HepG2 (cell line): ENCODE data around the gene ZNF556. TPM values are rescaled to one million over a fixed set of nuclear protein-coding genes. Genes with fewer than 3 reads are reported as not detected.

Experiments
- ATAC-seq: fragments of 200-7000 bp; cut with Tn5 transposase; 3 replicates; pipeline ENCODE4 v1.9.1; 2020; ENCODE audit warnings: mild to moderate bottlenecking, moderate library complexity
- BruUV-seq: library from RNA; stranded (reverse); fragments of 400-500 nt; replicated peaks from 2 replicates; lab custom pipeline; 2021; lab: Mats Ljungman, UMichigan
- CTCF ChIA-PET: fragments of 300-600 bp; formaldehyde crosslinking; extraction: SDS; loops from one replicate; lab custom pipeline; 2021; ENCODE audit warnings: low total read pairs, inconsistent platforms, low intra/inter-chr PET ratio; lab: Yijun Ruan, JAX
- POLR2A ChIA-PET: fragments of 350-600 bp; sonication (Branson Sonifier 250); formaldehyde crosslinking; loops from one replicate; lab custom pipeline; 2020; ENCODE audit warnings: antibody characterized with exemption, inconsistent platforms; lab: Yijun Ruan, JAX
- DNase-seq: peaks from one replicate; pipeline ENCODE4 v3.0.0-alpha.2; 2015; ENCODE audit warnings: low spot score
- FAIRE-seq: peaks from 3 replicates; lab custom pipeline; 2011; peaks lifted over from hg19 to GRCh38; lab: Jason Lieb, UNC
- H2AFZ ChIP-seq: one replicate; pipeline ENCODE4 v1.6.1; 2011; ENCODE audit warnings: low read length, inconsistent platforms
- H3K27ac ChIP-seq: fragments of 300-600 bp; 3 replicates; pipeline ENCODE4 v1.8.0; 2011; ENCODE audit warnings: mixed run types, mild to moderate bottlenecking, mixed read lengths, low read length, inconsistent platforms; ENCODE audit not compliant: insufficient read depth; ENCODE audit errors: extremely low read length
- H3K27me3 ChIP-seq, 2 experiments: fragments of 200-600 bp in 1 of 2; 2 replicates in 1 of 2; 3 replicates in 1 of 2; pipeline versions ENCODE4 v1.6.0 to v1.8.0; 2011; ENCODE audit warnings: low read length in 2 of 2, mild to moderate bottlenecking in 2 of 2, moderate library complexity in 2 of 2, inconsistent platforms in 1 of 2; ENCODE audit not compliant: insufficient read depth in 2 of 2, control insufficient read depth in 1 of 2
- H3K36me3 ChIP-seq, 2 experiments: fragments of 200-600 bp in 1 of 2; replicated peaks in 1 of 2; 2 replicates in 1 of 2; 3 replicates in 1 of 2; pipeline versions ENCODE4 v1.5.1 to v1.8.0; 2011; ENCODE audit warnings: low read length in 2 of 2, inconsistent platforms in 1 of 2; ENCODE audit not compliant: insufficient read depth in 2 of 2, control insufficient read depth in 1 of 2
- H3K4me1 ChIP-seq: 2 replicates; pipeline ENCODE4 v1.5.1; 2012; ENCODE audit warnings: low read length, inconsistent platforms; ENCODE audit not compliant: insufficient read depth
- H3K4me2 ChIP-seq: 2 replicates; pipeline ENCODE4 v1.6.0; 2011; ENCODE audit warnings: low read depth, low read length, inconsistent platforms
- H3K4me3 ChIP-seq, 3 experiments: fragments of 200-600 bp in 1 of 3; sonication (generic), shearing (Covaris generic) in 1 of 3; replicated peaks in 1 of 3; 2 replicates each; pipeline ENCODE4 v1.5.1; 2011 to 2016; ENCODE audit warnings: low read length in 3 of 3, inconsistent platforms in 2 of 3, low read depth in 2 of 3, mild to moderate bottlenecking in 2 of 3, control low read depth in 1 of 3, mixed read lengths in 1 of 3; ENCODE audit not compliant: insufficient read depth in 1 of 3
- H3K79me2 ChIP-seq: one replicate; pipeline ENCODE4 v1.6.1; 2011; ENCODE audit warnings: low read length, inconsistent platforms; ENCODE audit not compliant: insufficient read depth
- H3K9ac ChIP-seq: 2 replicates; pipeline ENCODE4 v1.6.0; 2011; ENCODE audit warnings: mild to moderate bottlenecking, low read depth, low read length, inconsistent platforms; ENCODE audit not compliant: insufficient read depth
- H3K9me3 ChIP-seq: 2 replicates; pipeline ENCODE4 v1.5.1; 2012; ENCODE audit warnings: mild to moderate bottlenecking, low read length
- H4K20me1 ChIP-seq: 2 replicates; pipeline ENCODE4 v1.6.0; 2011; ENCODE audit warnings: inconsistent platforms, mild to moderate bottlenecking, low read length, moderate library complexity; ENCODE audit not compliant: insufficient read depth
- ARID3A ChIP-seq: IDR thresholded peaks from 2 replicates; pipeline ENCODE4 v1.6.1; 2012; ENCODE audit warnings: low read depth, low read length, improper control_type of control experiment
- ATF7 ChIP-seq, 2 experiments: fragments of 450-650 bp in 1 of 2; sonication (generic) in 1 of 2; formaldehyde crosslinking in 1 of 2; IDR thresholded peaks; 2 replicates each; pipeline versions ENCODE4 v1.4.0 to v1.6.1; 2016 to 2020; ENCODE audit warnings: antibody characterized with exemption in 1 of 2, mild to moderate bottlenecking in 1 of 2, missing genetic modification reagents in 1 of 2
- IRF9 ChIP-seq: sonication (generic); formaldehyde crosslinking; IDR thresholded peaks from 2 replicates; pipeline ENCODE4 v1.8.0; 2022; ENCODE audit warnings: missing genetic modification reagents, mild to moderate bottlenecking, borderline replicate concordance
- KAT8 ChIP-seq: IDR thresholded peaks from 2 replicates; pipeline ENCODE4 v1.6.1; 2016; ENCODE audit warnings: missing genetic modification reagents, missing compliant biosample characterization
- KLF13 ChIP-seq: sonication (generic); formaldehyde crosslinking; IDR thresholded peaks from 2 replicates; pipeline ENCODE4 v1.4.0; 2020; ENCODE audit warnings: mild to moderate bottlenecking, missing genetic modification reagents
- SATB2 ChIP-seq: sonication (generic); formaldehyde crosslinking; IDR thresholded peaks from 2 replicates; pipeline ENCODE4 v1.5.0; 2020; ENCODE audit warnings: missing genetic modification reagents
- SIN3A ChIP-seq: IDR thresholded peaks from 2 replicates; pipeline ENCODE4 v1.6.1; 2011; ENCODE audit warnings: low read depth, mild to moderate bottlenecking, control low read depth, low read length, borderline replicate concordance
- SNRNP70 ChIP-seq: fragments of 200-400 bp; formaldehyde crosslinking; IDR thresholded peaks from 2 replicates; pipeline ENCODE4 v1.6.1; 2017; ENCODE audit warnings: mild to moderate bottlenecking, low read depth, low read length, moderate library complexity
- TOPORS ChIP-seq: sonication (generic); formaldehyde crosslinking; IDR thresholded peaks from 2 replicates; pipeline ENCODE4 v1.8.0; 2023; ENCODE audit warnings: mild to moderate bottlenecking, missing genetic modification reagents
- ZMYM2 ChIP-seq: sonication (generic); formaldehyde crosslinking; IDR thresholded peaks from 2 replicates; pipeline ENCODE4 v1.8.0; 2022; ENCODE audit warnings: mild to moderate bottlenecking, missing genetic modification reagents
- ZNF660 ChIP-seq: sonication (generic); formaldehyde crosslinking; IDR thresholded peaks from 2 replicates; pipeline ENCODE4 v1.5.1; 2020; ENCODE audit warnings: mild to moderate bottlenecking, low read depth, missing genetic modification reagents, borderline replicate concordance
- WGBS: methylation state at CpG from one replicate; pipeline ENCODE4 v1.1.6; 2017; ENCODE audit warnings: low lambda C conversion rate; 5-methylcytosine and 5-hydroxymethylcytosine counted together
- in situ Hi-C: cut with HindIII; loops from 2 replicates; pipeline ENCODE4 v1.10.0; 2017; ENCODE audit warnings: low pct_unique_long_range_greater_than_20kb; ENCODE audit not compliant: extremely low pct_ligation_motif_present
- intact Hi-C: fragments of 100-400 bp; cut with micrococcal nuclease; formaldehyde crosslinking; loops from one replicate; pipeline ENCODE4 v1.10.0; 2022; ENCODE audit not compliant: unreplicated experiment
- polyA plus RNA-seq, 8 experiments: library from polyadenylated mRNA; depleted of rRNA in 3 of 8; stranded (reverse) in 7 of 8; unstranded in 1 of 8; fragments of >200 nt; fragmentation: Illumina TruSeq in 4 of 8; extraction: Trizol in 4 of 8; gene quantifications; 2 replicates each; pipeline versions ENCODE4 v1.2.1 to v1.2.3, GENCODE V29; 2011 to 2016; ENCODE audit warnings: low read depth in 4 of 8, missing spikeins in 1 of 8, mixed read lengths in 1 of 8; ENCODE audit not compliant: insufficient read depth in 1 of 8
- total RNA-seq, 5 experiments: library from RNA; depleted of rRNA; stranded (reverse); fragments of >200 nt; fragmentation: Illumina TruSeq; extraction: Trizol; gene quantifications; 2 replicates each; pipeline ENCODE4 v1.2.3, GENCODE V29; 2016; ENCODE audit warnings: low read depth in 1 of 5
- TF ChIP-seq, protein P1 (sequence below): sonication (generic); formaldehyde crosslinking; IDR thresholded peaks from 2 replicates; pipeline ENCODE4 v1.9.0; 2021; ENCODE audit warnings: missing genetic modification reagents, mild to moderate bottlenecking, borderline replicate concordance
- TF ChIP-seq, protein P2 (sequence below): sonication (generic); formaldehyde crosslinking; IDR thresholded peaks from 2 replicates; pipeline ENCODE4 v1.5.0; 2020; ENCODE audit warnings: missing genetic modification reagents

The ZNF556 gene
- total and polyA plus RNA-seq, 2 of the 13 experiments (the other 11 are each of a cell fraction or from before 2014, with no cell fraction given): 4.2 to 28.6 TPM

DNA sequence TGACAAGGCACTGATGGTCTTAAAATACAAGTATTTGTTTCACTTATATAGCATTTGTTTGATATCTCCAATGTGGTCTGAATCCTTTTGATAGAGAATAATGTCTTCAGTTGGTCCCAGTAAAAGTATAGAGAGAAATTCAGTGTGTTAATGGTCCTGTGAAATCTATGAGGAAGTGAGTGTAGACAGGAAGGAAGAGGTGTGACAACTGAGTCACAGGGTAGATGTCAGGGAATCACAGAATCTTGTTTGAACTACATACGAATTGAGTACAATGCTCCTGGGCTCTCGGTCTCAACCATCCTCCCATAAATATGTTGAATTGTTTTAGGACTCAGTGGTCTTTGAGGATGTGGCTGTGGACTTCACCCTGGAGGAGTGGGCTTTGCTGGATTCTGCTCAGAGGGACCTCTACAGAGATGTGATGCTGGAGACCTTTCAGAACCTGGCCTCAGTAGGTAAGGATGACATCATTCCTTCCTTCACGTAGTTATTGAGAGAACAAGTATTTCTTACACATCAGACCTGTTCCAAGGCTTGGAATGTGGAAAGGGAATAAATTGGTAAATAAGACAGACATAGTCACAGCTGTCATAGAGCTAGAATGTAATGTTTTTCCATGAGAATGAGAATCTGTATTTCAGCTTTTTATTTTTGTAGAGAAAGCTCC, 16.7 kb upstream of the ZNF556 start:
- Histone ChIP-seq H3K36me3 (peaks cover 11 to 36% of the 10 kb centered on the region in 2 experiments; a peak in 4 of 5 replicates), H3K4me3 (no peak overlapping the region), H3K4me1 (peaks cover 32% of the 10 kb centered on the region), H3K9me3 (no peaks in the 10 kb centered on the region), H3K27ac (no peak overlapping the region), H3K79me2 (peaks cover 24% of the 10 kb centered on the region), H2AFZ (no peak overlapping the region), H3K27me3 (no peaks in the 10 kb centered on the region)
- no peak for ATAC-seq
- in situ Hi-C loops (no loop called here), intact Hi-C loops (no loop called here)
- ChIA-PET CTCF (no interaction called here), POLR2A (no interaction called here)
- no peak for FAIRE-seq
- peak; percentile 90 for TF ChIP-seq ATF7 (IDR thresholded peaks at IDR 0.05)
- TF ChIP-seq ATF7 (CRISPR knock-in tag; IDR thresholded peaks at IDR 0.05): no peak
- TF ChIP-seq SATB2: no peak
- TF ChIP-seq, all 625 proteins: peak for 1
- DNase-seq: no peak
- 96% methylated on average over 3 of the region's 3 CpGs for WGBS
- no TSS peak for BruUV-seq
- no peak overlapping the region for H3K4me2 ChIP-seq
- peaks cover 2% of the 10 kb centered on the region; the same call in 1 of the 2 replicates for H4K20me1 ChIP-seq
- no peak overlapping the region for H3K9ac ChIP-seq

DNA sequence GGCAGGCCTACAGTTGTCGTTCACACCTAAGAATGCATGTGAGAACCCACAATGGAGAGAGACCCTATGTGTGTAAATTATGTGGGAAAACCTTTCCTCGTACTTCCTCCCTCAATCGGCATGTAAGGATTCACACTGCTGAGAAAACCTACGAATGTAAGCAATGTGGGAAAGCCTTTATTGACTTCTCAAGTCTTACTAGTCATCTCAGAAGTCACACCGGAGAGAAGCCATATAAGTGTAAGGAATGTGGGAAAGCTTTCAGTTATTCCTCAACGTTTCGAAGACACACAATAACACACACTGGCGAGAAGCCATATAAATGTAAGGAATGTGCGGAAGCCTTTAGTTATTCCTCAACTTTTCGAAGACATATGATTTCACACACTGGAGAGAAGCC, 14.5 kb upstream of the ZNF556 start:
- H3K79me2 ChIP-seq: peaks cover 10% of the 10 kb centered on the region
- no peak overlapping the region for H2AFZ ChIP-seq
- no peak for FAIRE-seq
- no peaks in the 10 kb centered on the region for H3K27me3 ChIP-seq
- intact Hi-C loops (no loop called here), in situ Hi-C loops (no loop called here)
- H3K36me3 ChIP-seq: peaks cover 9 to 36% of the 10 kb centered on the region in 2 experiments; a peak in 4 of 5 replicates
- ChIA-PET POLR2A (no interaction called here), CTCF (no interaction called here)
- no TSS peak for BruUV-seq
- peaks cover 2% of the 10 kb centered on the region; the same call in 1 of the 2 replicates for H4K20me1 ChIP-seq
- no peaks in the 10 kb centered on the region for H3K9me3 ChIP-seq
- 98% methylated on average over 10 of the region's 10 CpGs for WGBS
- H3K4me2 ChIP-seq: no peak overlapping the region
- H3K4me1 ChIP-seq: peaks cover 18% of the 10 kb centered on the region
- H3K4me3 ChIP-seq: no peak overlapping the region
- no peak for ATAC-seq
- DNase-seq: no peak
- H3K9ac ChIP-seq: no peak overlapping the region
- no peak overlapping the region for H3K27ac ChIP-seq
- TF ChIP-seq IRF9 (CRISPR knock-in tag) (no peak), ARID3A (no peak), ZMYM2 (CRISPR knock-in tag) (no peak), SIN3A (no peak), KLF13 (CRISPR knock-in tag) (no peak), KAT8 (CRISPR knock-in tag) (no peak), TOPORS (CRISPR knock-in tag) (no peak), SNRNP70 (no peak), ZNF660 (CRISPR knock-in tag) (no peak)
- TF ChIP-seq, protein P1, sequence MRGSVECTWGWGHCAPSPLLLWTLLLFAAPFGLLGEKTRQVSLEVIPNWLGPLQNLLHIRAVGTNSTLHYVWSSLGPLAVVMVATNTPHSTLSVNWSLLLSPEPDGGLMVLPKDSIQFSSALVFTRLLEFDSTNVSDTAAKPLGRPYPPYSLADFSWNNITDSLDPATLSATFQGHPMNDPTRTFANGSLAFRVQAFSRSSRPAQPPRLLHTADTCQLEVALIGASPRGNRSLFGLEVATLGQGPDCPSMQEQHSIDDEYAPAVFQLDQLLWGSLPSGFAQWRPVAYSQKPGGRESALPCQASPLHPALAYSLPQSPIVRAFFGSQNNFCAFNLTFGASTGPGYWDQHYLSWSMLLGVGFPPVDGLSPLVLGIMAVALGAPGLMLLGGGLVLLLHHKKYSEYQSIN (CRISPR knock-in tag): no peak
- TF ChIP-seq, protein P2, sequence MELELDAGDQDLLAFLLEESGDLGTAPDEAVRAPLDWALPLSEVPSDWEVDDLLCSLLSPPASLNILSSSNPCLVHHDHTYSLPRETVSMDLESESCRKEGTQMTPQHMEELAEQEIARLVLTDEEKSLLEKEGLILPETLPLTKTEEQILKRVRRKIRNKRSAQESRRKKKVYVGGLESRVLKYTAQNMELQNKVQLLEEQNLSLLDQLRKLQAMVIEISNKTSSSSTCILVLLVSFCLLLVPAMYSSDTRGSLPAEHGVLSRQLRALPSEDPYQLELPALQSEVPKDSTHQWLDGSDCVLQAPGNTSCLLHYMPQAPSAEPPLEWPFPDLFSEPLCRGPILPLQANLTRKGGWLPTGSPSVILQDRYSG (CRISPR knock-in tag): no peak
